Naive thymus-derived CD4-positive, alpha-beta T cell (primary cell): ENCODE results near the gene SMCR8. TPM values are rescaled to one million over a fixed set of nuclear protein-coding genes. Genes with fewer than 3 reads are reported as not detected.
"Not testable (repeated sequence)": the region's sequence is repeated elsewhere in the genome, so short reads cannot be mapped to it uniquely, and the experiment has no call there.

ENCODE experiments used
- ATAC-seq: fragments of 150-1000 bp; cut with Tn5 transposase; 2 replicates; pipeline ENCODE4 v1.10.0; 2021; ENCODE audit warnings: mild to moderate bottlenecking, moderate library complexity
- CTCF ChIA-PET: fragments of 350-600 bp; sonication (Branson Sonifier 250); formaldehyde crosslinking; loops from one replicate; lab custom pipeline; 2021; ENCODE audit warnings: antibody characterized with exemption; lab: Charles Lee
- POLR2A ChIA-PET: fragments of 350-600 bp; sonication (Branson Sonifier 250); formaldehyde crosslinking; loops from one replicate; lab custom pipeline; 2021; ENCODE audit warnings: antibody characterized with exemption, inconsistent platforms; lab: Charles Lee
- DNase-seq, 9 donors: peaks; one replicate each; pipeline versions ENCODE4 v3.0.0 to v3.0.0-alpha.2; 2020 to 2022; ENCODE audit warnings: mixed read lengths in 1 of 9
- H3K27ac ChIP-seq: one replicate; pipeline ENCODE4 v1.7.0; 2013; ENCODE audit warnings: mild to moderate bottlenecking, low read depth, low read length, moderate library complexity
- H3K27me3 ChIP-seq, 2 donors: one replicate each; pipeline ENCODE4 v1.7.0; 2013; ENCODE audit warnings: low read length in 2 of 2, mild to moderate bottlenecking in 2 of 2, moderate library complexity in 2 of 2; ENCODE audit not compliant: control insufficient read depth in 2 of 2, insufficient read depth in 2 of 2
- H3K36me3 ChIP-seq, 3 experiments: 1 replicate in 2 of 3; 2 replicates in 1 of 3; pipeline ENCODE4 v1.7.0; 2013; ENCODE audit warnings: low read length in 3 of 3, mild to moderate bottlenecking in 3 of 3, moderate library complexity in 1 of 3; ENCODE audit not compliant: insufficient read depth in 3 of 3, control insufficient read depth in 2 of 3
- H3K4me1 ChIP-seq, 2 donors: one replicate each; pipeline ENCODE4 v1.7.0; 2013; ENCODE audit warnings: low read length in 2 of 2, mild to moderate bottlenecking in 2 of 2, moderate library complexity in 1 of 2; ENCODE audit not compliant: control insufficient read depth in 2 of 2, insufficient read depth in 2 of 2
- H3K4me3 ChIP-seq: 2 replicates; pipeline ENCODE4 v1.7.0; 2013; ENCODE audit warnings: mild to moderate bottlenecking, low read length
- H3K9me3 ChIP-seq, 3 experiments: 1 replicate in 2 of 3; 2 replicates in 1 of 3; pipeline ENCODE4 v1.7.0; 2013; ENCODE audit warnings: low read length in 3 of 3; ENCODE audit not compliant: control insufficient read depth in 2 of 3
- H3K27ac Mint-ChIP-seq, 9 donors: one replicate each; pipeline ENCODE4 v1.8.0; 2020 to 2022; ENCODE audit warnings: mixed read lengths in 9 of 9, mild to moderate bottlenecking in 8 of 9, moderate library complexity in 5 of 9, inconsistent platforms in 2 of 9
- H3K27me3 Mint-ChIP-seq, 5 donors: one replicate each; pipeline ENCODE4 v1.8.0; 2021 to 2022; ENCODE audit warnings: mixed read lengths in 5 of 5, mild to moderate bottlenecking in 1 of 5
- H3K36me3 Mint-ChIP-seq, 5 donors: one replicate each; pipeline ENCODE4 v1.8.0; 2020 to 2022; ENCODE audit warnings: mixed read lengths in 5 of 5, mild to moderate bottlenecking in 3 of 5, inconsistent platforms in 1 of 5
- H3K4me1 Mint-ChIP-seq, 7 donors: one replicate each; pipeline ENCODE4 v1.8.0; 2020 to 2022; ENCODE audit warnings: mixed read lengths in 7 of 7, mild to moderate bottlenecking in 3 of 7, inconsistent platforms in 1 of 7
- H3K4me3 Mint-ChIP-seq, 10 donors: one replicate each; pipeline ENCODE4 v1.8.0; 2020 to 2022; ENCODE audit warnings: mild to moderate bottlenecking in 10 of 10, mixed read lengths in 10 of 10, moderate library complexity in 6 of 10, inconsistent platforms in 2 of 10
- H3K9me3 Mint-ChIP-seq, 11 donors: one replicate each; pipeline ENCODE4 v1.8.0; 2020 to 2022; ENCODE audit warnings: mixed read lengths in 11 of 11, mild to moderate bottlenecking in 4 of 11, inconsistent platforms in 1 of 11, moderate library complexity in 1 of 11
- intact Hi-C, 2 donors: fragments of 100-400 bp; cut with micrococcal nuclease; formaldehyde crosslinking; loops; one replicate each; pipeline ENCODE4 v1.15.1; 2023
- microRNA-seq: library from miRNA; unstranded; fragments of <30 nt; microRNA quantifications from one replicate; pipeline ENCODE4 v1.2.0, GENCODE V29; 2022; ENCODE audit warnings: borderline microRNAs expressed
- polyA plus RNA-seq, 2 donors: library from polyadenylated mRNA; unstranded; fragments of 300-500 nt; fragmentation: Illumina TruSeq; gene quantifications; one replicate each; pipeline ENCODE4 v1.2.3, GENCODE V29; 2021
- total RNA-seq, 6 experiments: library from RNA in 5 of 6; stranded (reverse) in 5 of 6; gene quantifications; 1 replicate in 5 of 6; 2 replicates in 1 of 6; pipeline ENCODE4 v1.2.3 and lab custom pipeline; 2021 to 2026

The SMCR8 gene
- total and polyA plus RNA-seq, 7 experiments from 2014 or later, result 5.2 to 61.7 (median 41.7) TPM

DNA sequence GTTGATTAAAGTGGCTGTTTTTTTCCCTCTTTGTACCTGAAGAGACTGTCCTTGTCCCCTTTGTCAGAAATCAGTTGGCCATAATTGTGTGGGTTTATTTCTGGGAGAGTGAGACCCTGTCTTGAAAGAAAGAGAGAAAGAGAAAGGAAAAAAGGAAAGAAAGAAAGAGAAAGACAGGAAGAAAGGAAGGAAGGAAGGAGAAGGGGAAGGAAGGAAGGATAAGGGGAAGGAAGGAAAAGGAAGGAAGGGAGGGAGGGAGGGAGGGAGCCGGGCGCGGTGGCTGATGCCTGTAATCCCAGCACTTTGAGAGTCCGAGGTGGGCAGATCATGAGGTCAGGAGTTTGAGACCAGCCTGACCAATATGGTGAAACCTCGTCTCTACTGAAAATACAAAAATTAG, 55.7 kb downstream of the SMCR8 start:
- DNase-seq (no peak), ATAC-seq (no peak)
- Mint-ChIP-seq H3K9me3 (peaks cover 0 to 4% (median 0%) of the 10 kb centered on the region in 11 donors), H3K27ac (no peak overlapping the region), H3K4me3 (no peak overlapping the region), H3K4me1 (peaks cover 0 to 2% (median 0%) of the 10 kb centered on the region in 7 donors), H3K27me3 (peaks cover 0 to 26% (median 11%) of the 10 kb centered on the region in 5 donors), H3K36me3 (peaks cover 0 to 5% (median 0%) of the 10 kb centered on the region in 5 donors)
- Histone ChIP-seq H3K27ac (no peak overlapping the region), H3K4me1 (no peaks in the 10 kb centered on the region), H3K9me3 (no peaks in the 10 kb centered on the region), H3K36me3 (no peaks in the 10 kb centered on the region), H3K4me3 (no peak overlapping the region), H3K27me3 (no peaks in the 10 kb centered on the region)
- CTCF ChIA-PET, result no interaction called here
- POLR2A ChIA-PET, result interaction anchor here (0.6 kb wide), 1 partner anchor 12 kb away, joined by 3 read pairs; no protein-coding TSS in a partner anchor
- intact Hi-C loops, result no loop called here

DNA sequence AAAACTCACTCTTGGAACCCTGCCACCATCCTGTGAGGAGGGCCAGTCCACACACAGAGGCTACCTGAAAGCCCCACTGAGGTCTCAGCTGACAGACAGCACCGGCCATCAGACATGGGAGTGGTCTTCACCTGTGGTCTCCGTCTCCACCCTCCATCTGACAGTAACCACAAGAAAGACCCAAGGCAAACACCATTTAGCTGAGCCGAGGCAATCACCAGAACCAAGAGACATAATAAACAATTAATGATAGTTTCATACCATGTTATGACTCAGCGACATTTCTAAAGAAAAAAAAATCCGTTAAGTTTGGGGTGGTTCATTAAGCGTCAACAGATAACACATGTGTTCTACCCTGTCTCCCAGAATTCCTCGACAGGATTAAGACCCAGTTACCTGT, 56.4 kb downstream of the SMCR8 start:
- no peak overlapping the region for H3K27ac ChIP-seq
- CTCF ChIA-PET, result no interaction called here
- no peak overlapping the region for H3K4me3 Mint-ChIP-seq
- no peaks in the 10 kb centered on the region for H3K36me3 ChIP-seq
- POLR2A ChIA-PET, result no interaction called here
- H3K4me1 Mint-ChIP-seq, result peaks cover 0 to 2% (median 0%) of the 10 kb centered on the region in 7 donors
- no peak overlapping the region for H3K4me3 ChIP-seq
- H3K27ac Mint-ChIP-seq, result no peak overlapping the region
- H3K9me3 Mint-ChIP-seq, result peaks cover 0 to 4% (median 0%) of the 10 kb centered on the region in 11 donors
- DNase-seq (no peak), ATAC-seq (no peak)
- H3K36me3 Mint-ChIP-seq, result peaks cover 0 to 5% (median 0%) of the 10 kb centered on the region in 5 donors
- H3K4me1 ChIP-seq, result no peaks in the 10 kb centered on the region
- peaks cover 0 to 26% (median 11%) of the 10 kb centered on the region in 5 donors for H3K27me3 Mint-ChIP-seq
- intact Hi-C loops, result no loop called here
- no peaks in the 10 kb centered on the region for H3K27me3 ChIP-seq
- no peaks in the 10 kb centered on the region for H3K9me3 ChIP-seq

DNA sequence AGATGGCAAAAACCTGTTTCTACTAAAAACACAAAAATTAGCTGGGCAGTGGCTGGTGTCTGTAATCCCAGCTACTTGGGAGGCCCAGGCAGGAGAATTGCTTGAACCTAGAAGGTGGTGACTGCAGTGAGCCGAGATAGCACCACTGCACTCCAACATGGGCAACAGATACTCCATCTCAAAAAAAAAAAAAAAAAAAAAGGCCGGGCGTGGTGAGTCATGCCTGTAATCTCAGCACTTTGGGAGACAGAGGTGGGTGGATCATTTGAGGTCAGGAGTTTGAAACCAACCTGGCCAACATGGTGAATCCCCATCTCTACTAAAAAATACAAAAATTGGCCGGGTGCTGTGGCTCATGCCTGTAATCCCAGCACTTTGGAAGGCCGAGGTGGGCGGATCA, 58.1 kb downstream of the SMCR8 start:
- H3K9me3 Mint-ChIP-seq, H3K27ac ChIP-seq, H3K4me3 ChIP-seq, intact Hi-C loops, H3K4me1 ChIP-seq, ATAC-seq, H3K4me1 Mint-ChIP-seq, H3K9me3 ChIP-seq, DNase-seq, H3K36me3 ChIP-seq, H3K27me3 ChIP-seq, CTCF ChIA-PET, POLR2A ChIA-PET, H3K36me3 Mint-ChIP-seq, H3K4me3 Mint-ChIP-seq, H3K27ac Mint-ChIP-seq: not testable (repeated sequence)
- H3K27me3 Mint-ChIP-seq, result peaks cover 0 to 26% (median 11%) of the 10 kb centered on the region in 5 donors

DNA sequence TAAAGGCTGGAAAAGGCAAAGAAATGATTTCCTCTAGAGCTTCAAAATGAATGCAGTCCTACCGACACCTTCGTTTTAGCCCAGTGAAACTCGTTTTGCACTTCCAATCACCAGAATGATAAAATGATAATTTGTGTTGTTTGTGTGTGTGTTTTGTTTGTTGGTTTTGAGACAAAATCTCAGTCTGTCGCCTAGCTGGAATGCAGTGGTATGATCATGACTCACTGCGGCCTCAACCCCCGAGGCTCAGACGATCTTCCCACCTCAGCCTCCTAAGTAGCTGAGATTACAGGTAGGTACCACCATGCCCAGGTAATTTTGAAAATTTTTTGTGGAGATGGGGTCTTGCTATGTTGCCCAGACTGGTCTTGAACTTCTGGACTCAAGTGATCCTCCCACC, 59.1 kb downstream of the SMCR8 start:
- ChIA-PET CTCF (no interaction called here), POLR2A (no interaction called here)
- H3K27me3 ChIP-seq, result no peaks in the 10 kb centered on the region

More for the DNA sequence above, 59.1 kb downstream of the SMCR8 start:
- Histone ChIP-seq H3K27ac (no peak overlapping the region), H3K4me3 (no peak overlapping the region), H3K36me3 (no peaks in the 10 kb centered on the region), H3K9me3 (no peaks in the 10 kb centered on the region), H3K4me1 (no peaks in the 10 kb centered on the region)
- H3K4me3 Mint-ChIP-seq, result no peak overlapping the region
- peaks cover 0 to 4% (median 0%) of the 10 kb centered on the region in 11 donors for H3K9me3 Mint-ChIP-seq
- H3K4me1 Mint-ChIP-seq, result peaks cover 0 to 2% (median 0%) of the 10 kb centered on the region in 7 donors
- DNase-seq, result no peak
- ATAC-seq, result no peak
- H3K36me3 Mint-ChIP-seq, result peaks cover 0 to 5% (median 0%) of the 10 kb centered on the region in 5 donors
- no peak overlapping the region for H3K27ac Mint-ChIP-seq
- intact Hi-C loops, result no loop called here
- peaks cover 0 to 23% (median 11%) of the 10 kb centered on the region in 5 donors for H3K27me3 Mint-ChIP-seq

Small RNA genes within 50 kb of the gene (microRNA-seq; reads per million reads assigned to microRNA genes)
- gene MIR6778, result not detected

Other genes starting within 250 kb of the SMCR8 start
- 10 to 100 TPM; 39.6 to 54.7 (median 48.8) TPM for gene DRG2, start 227.3 kb upstream of the SMCR8 start, total RNA-seq
- 10 to 100 TPM; 37.7 to 46.0 TPM for gene DRG2, start 227.3 kb upstream of the SMCR8 start, polyA plus RNA-seq
- 1 to 10 TPM in 3 of 5 experiments, under 1 TPM in 2; 0.53 to 2.0 (median 1.2) TPM for gene MYO15A, start 206.5 kb upstream of the SMCR8 start, total RNA-seq
- gene MYO15A, start 206.5 kb upstream of the SMCR8 start, polyA plus RNA-seq, result under 1 TPM; 0.41 to 0.43 TPM
- 100 to 1,000 TPM in 3 of 5 experiments, 10 to 100 TPM in 2; 97.4 to 135 (median 108) TPM for gene ALKBH5, start 131.5 kb upstream of the SMCR8 start, total RNA-seq
- gene ALKBH5, start 131.5 kb upstream of the SMCR8 start, polyA plus RNA-seq, result 100 to 1,000 TPM; 121 to 154 TPM
- gene LLGL1, start 89.7 kb upstream of the SMCR8 start, total RNA-seq, result 10 to 100 TPM; 12.9 to 21.6 (median 16.5) TPM
- 1 to 10 TPM in 1 of 2 donors, under 1 TPM in 1; 0.89 to 2.0 TPM for gene LLGL1, start 89.7 kb upstream of the SMCR8 start, polyA plus RNA-seq
- 100 to 1,000 TPM; 253 to 348 (median 303) TPM for gene FLII, start 56.6 kb upstream of the SMCR8 start, total RNA-seq
- 100 to 1,000 TPM in 1 of 2 donors, 10 to 100 TPM in 1; 93.1 to 198 TPM for gene FLII, start 56.6 kb upstream of the SMCR8 start, polyA plus RNA-seq
- 10 to 100 TPM in 4 of 5 experiments, 1 to 10 TPM in 1; 6.5 to 22.5 (median 15.1) TPM for gene MIEF2, start 54.6 kb upstream of the SMCR8 start, total RNA-seq
- 10 to 100 TPM; 11.3 to 19.6 TPM for gene MIEF2, start 54.6 kb upstream of the SMCR8 start, polyA plus RNA-seq
- 10 to 100 TPM; 39.0 to 74.9 (median 43.6) TPM for gene TOP3A, start 299 bp upstream of the SMCR8 start, total RNA-seq
- 10 to 100 TPM; 13.7 to 30.8 TPM for gene TOP3A, start 299 bp upstream of the SMCR8 start, polyA plus RNA-seq
- gene SHMT1, start 48.3 kb downstream of the SMCR8 start, total RNA-seq, result 10 to 100 TPM in 4 of 5 experiments, 1 to 10 TPM in 1; 7.5 to 44.0 (median 14.7) TPM
- 10 to 100 TPM; 24.8 to 25.8 TPM for gene SHMT1, start 48.3 kb downstream of the SMCR8 start, polyA plus RNA-seq
- not detected for gene EVPLL, start 62.5 kb downstream of the SMCR8 start, total RNA-seq
- under 1 TPM in 1 of 2 donors, not detected in 1; 0.46 TPM for gene EVPLL, start 62.5 kb downstream of the SMCR8 start, polyA plus RNA-seq
- gene LGALS9C, start 161.5 kb downstream of the SMCR8 start, total RNA-seq, result 1 to 10 TPM in 1 of 5 experiments, under 1 TPM in 3, not detected in 1; 0.24 to 1.4 (median 0.80) TPM
- gene LGALS9C, start 161.5 kb downstream of the SMCR8 start, polyA plus RNA-seq, result not detected